ENCODE measurements around the gene UBB. TPM values are rescaled to one million over a fixed set of nuclear protein-coding genes. Genes with fewer than 3 reads are reported as not detected.

Gene UBB
- total RNA-seq, 2 experiments from 2014 or later = 1,695 to 1,771 TPM

DNA sequence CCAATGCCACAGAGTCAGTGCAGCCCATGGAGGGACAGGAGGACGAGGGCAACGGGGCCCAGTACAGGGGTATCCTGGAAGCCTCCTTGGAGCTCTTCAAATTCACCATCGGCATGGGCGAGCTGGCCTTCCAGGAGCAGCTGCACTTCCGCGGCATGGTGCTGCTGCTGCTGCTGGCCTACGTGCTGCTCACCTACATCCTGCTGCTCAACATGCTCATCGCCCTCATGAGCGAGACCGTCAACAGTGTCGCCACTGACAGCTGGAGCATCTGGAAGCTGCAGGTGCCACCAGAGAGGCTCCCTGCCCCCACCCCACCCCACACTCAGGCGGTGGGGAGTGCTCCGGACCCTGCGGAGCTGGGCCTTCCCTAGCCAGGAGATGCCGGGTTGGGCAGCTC is 51.1 kb downstream of the UBB start:
- Mint-ChIP-seq H3K36me3 (peaks cover 2% of the 10 kb centered on the region), H3K4me1 (ENCODE audit: low read depth) (peaks cover under 1% of the 10 kb centered on the region), H3K4me3 (no peak overlapping the region), H3K27me3 (no peaks in the 10 kb centered on the region), H3K9me3 (no peaks in the 10 kb centered on the region), H3K27ac (no peak overlapping the region)
- POLR2A ChIA-PET = interaction anchor here (1.1 kb wide), 1 partner anchor 50 kb away, joined by 3 read pairs; no protein-coding TSS in a partner anchor
- CTCF ChIA-PET = no interaction called here
- no peak for DNase-seq
- intact Hi-C loops (cut with micrococcal nuclease) = no loop called here

Other genes starting within 250 kb of the UBB start
- gene NCOR1, start 165.6 kb upstream of the UBB start, total RNA-seq = 100 to 1,000 TPM; 104 to 112 TPM
- 10 to 100 TPM; 31.6 to 33.7 TPM for gene PIGL, start 163.9 kb upstream of the UBB start, total RNA-seq
- gene CENPV, start 27.6 kb upstream of the UBB start, total RNA-seq = 10 to 100 TPM; 43.0 to 44.2 TPM
- gene TRPV2, start 34.5 kb downstream of the UBB start, total RNA-seq = 10 to 100 TPM; 46.0 to 50.6 TPM
- gene LRRC75A, start 111.1 kb downstream of the UBB start, total RNA-seq = 1 to 10 TPM; 1.2 to 1.4 TPM
- 10 to 100 TPM; 11.1 to 11.5 TPM for gene ZNF287, start 188.1 kb downstream of the UBB start, total RNA-seq